Measurements from ENCODE around the gene PPRC1. TPM values are rescaled to one million over a fixed set of nuclear protein-coding genes. Genes with fewer than 3 reads are reported as not detected.

The PPRC1 gene
- polyA plus RNA-seq (ENCODE audit: insufficient read length in 10 of 10) = 10 to 100 TPM; 23.8 to 37.4 (median 30.8) TPM
- long read RNA-seq, donor 1, partial matches to known transcripts = 0 of 1 reads
- long read RNA-seq, donor 1, other reads (novel, unspliced or antisense) = 0 of 1 reads
- long read RNA-seq, donor 2, partial matches to known transcripts = 0 of 3 reads
- long read RNA-seq, donor 2, other reads (novel, unspliced or antisense) = 0 of 3 reads
- long read RNA-seq, donor 3 = 0 reads
- long read RNA-seq, donor 4, full-length matches to known transcripts = 2 of 2 reads
- long read RNA-seq, donor 4, partial matches to known transcripts = 0 of 2 reads
- long read RNA-seq, donor 4, other reads (novel, unspliced or antisense) = 0 of 2 reads
- long read RNA-seq, donor 5, partial matches to known transcripts = 5 of 6 reads
- long read RNA-seq, donor 5, other reads (novel, unspliced or antisense) = 0 of 6 reads
- long read RNA-seq, donor 6, partial matches to known transcripts = 0 of 1 reads
- long read RNA-seq, donor 6, other reads (novel, unspliced or antisense) = 0 of 1 reads
- long read RNA-seq, donor 7, partial matches to known transcripts = 10 of 10 reads
- long read RNA-seq, donor 7, other reads (novel, unspliced or antisense) = 0 of 10 reads
- long read RNA-seq, donor 8, partial matches to known transcripts = 0 of 1 reads
- long read RNA-seq, donor 8, other reads (novel, unspliced or antisense) = 0 of 1 reads
- long read RNA-seq, donor 9 = 0 reads

GRCh38 chr10:102132563-102133372, at the start of gene PPRC1:
Gene PPRC1 (plus strand): TSS chr10:102133040. CDS start chr10:102133069, 29 bp downstream.
- peak; percentile 99 to 100 (median 99) for DNase-seq

GRCh38 chr10:102083541-102083940, 49.3 kb upstream of the PPRC1 start:
- no peak for DNase-seq

- DNase-seq = no peak
These were observed 47.5 kb upstream of the PPRC1 start for GRCh38 chr10:102085336-102085735.

GRCh38 chr10:102086196-102086595, 46.6 kb upstream of the PPRC1 start:
- no peak for DNase-seq

GRCh38 chr10:102090772-102091171, 42.1 kb upstream of the PPRC1 start:
- no peak for DNase-seq

GRCh38 chr10:102096449-102096848, 36.4 kb upstream of the PPRC1 start:
- DNase-seq = no peak

- DNase-seq = no peak
These were observed 31.7 kb upstream of the PPRC1 start for GRCh38 chr10:102101152-102101551.

GRCh38 chr10:102102421-102102820, 30.4 kb upstream of the PPRC1 start:
- DNase-seq = no peak

GRCh38 chr10:102106998-102107397, 25.8 kb upstream of the PPRC1 start:
- no peak for DNase-seq

- no peak for DNase-seq
These were observed 23.4 kb upstream of the PPRC1 start for GRCh38 chr10:102109166-102110116.

GRCh38 chr10:102111276-102111675, 21.6 kb upstream of the PPRC1 start:
- DNase-seq = no peak

GRCh38 chr10:102112210-102112817, 20.5 kb upstream of the PPRC1 start:
- no peak for DNase-seq

GRCh38 chr10:102113261-102113955, 19.4 kb upstream of the PPRC1 start:
- peak in 1 of 3 donors; percentile 25 for DNase-seq

- peak in 2 of 3 donors; percentile 30 to 65 for DNase-seq
These were observed 18.6 kb upstream of the PPRC1 start for GRCh38 chr10:102113956-102114857.

GRCh38 chr10:102114861-102115618, 17.8 kb upstream of the PPRC1 start:
- DNase-seq = peak; percentile 90 to 97 (median 93)

GRCh38 chr10:102115775-102116174, 17.1 kb upstream of the PPRC1 start:
- peak in 1 of 3 donors; percentile 28 for DNase-seq

GRCh38 chr10:102116656-102117055, 16.2 kb upstream of the PPRC1 start:
- no peak for DNase-seq
